Endothelial cell of umbilical vein (primary cell): ENCODE measurements around the gene HDDC2. TPM values are rescaled to one million over a fixed set of nuclear protein-coding genes. Genes with fewer than 3 reads are reported as not detected.

Experiments
- BruUV-seq: library from RNA; stranded (reverse); fragments of 400-500 nt; replicated peaks from 2 replicates; lab custom pipeline; 2021; lab: Mats Ljungman, UMichigan
- CTCF ChIA-PET: fragments of 300-600, 350-600 bp; sonication (Branson Sonifier 250); formaldehyde crosslinking; loops from one replicate; lab custom pipeline; 2021; ENCODE audit warnings: antibody characterized with exemption, inconsistent platforms; lab: Charles Lee
- POLR2A ChIA-PET: fragments of 300-600, 350-600 bp; sonication (Branson Sonifier 250); formaldehyde crosslinking; loops from one replicate; lab custom pipeline; 2021; ENCODE audit warnings: antibody characterized with exemption, inconsistent platforms; lab: Charles Lee
- DNase-seq: peaks from one replicate; pipeline ENCODE4 v3.0.0-alpha.2; 2011; ENCODE audit warnings: low read depth, low spot score
- FAIRE-seq: peaks from 2 replicates; lab custom pipeline; 2011; peaks lifted over from hg19 to GRCh38; lab: Jason Lieb, UNC
- H2AFZ ChIP-seq: 2 replicates; pipeline ENCODE4 v1.6.0; 2012; ENCODE audit warnings: low read depth, low read length, control low read depth, inconsistent platforms
- H3K27ac ChIP-seq: 2 replicates; pipeline ENCODE4 v1.5.1; 2011; ENCODE audit warnings: low read depth, mild to moderate bottlenecking, control low read depth, low read length, moderate library complexity; ENCODE audit not compliant: insufficient read depth
- H3K27me3 ChIP-seq, 2 experiments: 2 replicates each; pipeline versions ENCODE4 v1.6.0 to v1.6.1; 2011; ENCODE audit warnings: low read length in 2 of 2, mixed read lengths in 1 of 2; ENCODE audit not compliant: control insufficient read depth in 2 of 2, insufficient read depth in 2 of 2
- H3K36me3 ChIP-seq, 2 experiments: 2 replicates in 1 of 2; 3 replicates in 1 of 2; pipeline ENCODE4 v1.5.1; 2011; ENCODE audit warnings: low read length in 2 of 2, mild to moderate bottlenecking in 1 of 2, moderate library complexity in 1 of 2; ENCODE audit not compliant: control insufficient read depth in 2 of 2, insufficient read depth in 2 of 2; ENCODE audit errors: extremely low read depth in 1 of 2
- H3K4me1 ChIP-seq: 3 replicates; pipeline ENCODE4 v1.5.1; 2011; ENCODE audit warnings: mild to moderate bottlenecking, low read length; ENCODE audit not compliant: control insufficient read depth, insufficient read depth; ENCODE audit errors: extremely low read depth
- H3K4me2 ChIP-seq: 2 replicates; pipeline ENCODE4 v1.6.1; 2011; ENCODE audit warnings: low read length, control low read depth, mixed read lengths; ENCODE audit not compliant: insufficient read depth
- H3K4me3 ChIP-seq, 3 experiments: fragments of 200-600 bp in 1 of 3; sonication (generic), shearing (Covaris generic) in 1 of 3; replicated peaks in 1 of 3; 2 replicates each; pipeline ENCODE4 v1.5.1; 2011 to 2016; ENCODE audit warnings: control low read depth in 3 of 3, low read length in 3 of 3, mild to moderate bottlenecking in 2 of 3, inconsistent platforms in 1 of 3, low read depth in 1 of 3, moderate library complexity in 1 of 3; ENCODE audit not compliant: insufficient read depth in 1 of 3
- H3K79me2 ChIP-seq: 2 replicates; pipeline ENCODE4 v1.6.0; 2012; ENCODE audit warnings: low read length, inconsistent platforms; ENCODE audit not compliant: control insufficient read depth, insufficient read depth
- H3K9ac ChIP-seq: replicated peaks from 2 replicates; pipeline ENCODE3; 2011; ENCODE audit warnings: low read length, control low read depth; ENCODE audit not compliant: insufficient read depth; ENCODE audit errors: extremely low read depth
- H3K9me1 ChIP-seq: replicated peaks from 3 replicates; pipeline ENCODE4 v1.6.0; 2011; ENCODE audit warnings: mild to moderate bottlenecking, low read length; ENCODE audit not compliant: control insufficient read depth, insufficient read depth; ENCODE audit errors: extremely low read depth
- H3K9me3 ChIP-seq: replicated peaks from 2 replicates; pipeline ENCODE4 v1.5.1; 2012; ENCODE audit warnings: low read length, inconsistent platforms; ENCODE audit not compliant: control insufficient read depth, insufficient read depth
- H4K20me1 ChIP-seq: replicated peaks from 2 replicates; pipeline ENCODE3; 2011; ENCODE audit warnings: mild to moderate bottlenecking, low read length; ENCODE audit not compliant: control insufficient read depth, insufficient read depth; ENCODE audit errors: extremely low read depth
- EZH2 ChIP-seq: IDR thresholded peaks from 2 replicates; pipeline ENCODE4 v1.6.1; 2012; ENCODE audit warnings: borderline replicate concordance, low read depth, mild to moderate bottlenecking, moderate library complexity, low read length, inconsistent platforms; ENCODE audit not compliant: severe bottlenecking
- FOS ChIP-seq: IDR thresholded peaks from 2 replicates; pipeline ENCODE4 v1.6.1; 2011; ENCODE audit warnings: mild to moderate bottlenecking, low read length, moderate library complexity, borderline replicate concordance; ENCODE audit not compliant: insufficient read depth
- GATA2 ChIP-seq: IDR thresholded peaks from 2 replicates; pipeline ENCODE4 v1.7.0; 2011; ENCODE audit warnings: low read depth, mild to moderate bottlenecking, moderate library complexity, mixed read lengths, low read length; ENCODE audit not compliant: insufficient read length, insufficient read depth
- JUN ChIP-seq: IDR thresholded peaks from 2 replicates; pipeline ENCODE4 v1.6.1; 2011; ENCODE audit warnings: borderline replicate concordance, low read depth; ENCODE audit not compliant: insufficient read length, insufficient read depth
- MAX ChIP-seq: IDR thresholded peaks from 2 replicates; pipeline ENCODE4 v1.6.1; 2011; ENCODE audit not compliant: insufficient read depth, insufficient read length
- MYC ChIP-seq: IDR thresholded peaks from one replicate; pipeline ENCODE4 v1.6.1; 2011; ENCODE audit warnings: mild to moderate bottlenecking, low read depth, low read length
- POLR2A ChIP-seq: IDR thresholded peaks from 2 replicates; pipeline ENCODE4 v1.6.1; 2012; ENCODE audit warnings: low read depth, mild to moderate bottlenecking, control low read depth, low read length
- POLR2AphosphoS5 ChIP-seq: IDR thresholded peaks from 2 replicates; pipeline ENCODE4 v1.6.1; 2012; ENCODE audit warnings: low read depth, mild to moderate bottlenecking, control low read depth, low read length, moderate library complexity; ENCODE audit not compliant: insufficient read depth
- dilution Hi-C: fragments of 300-500 bp; cut with MboI; formaldehyde crosslinking; loops from one replicate; pipeline ENCODE4 v1.15.0; 2019; ENCODE audit warnings: low sequenced_read_pairs; ENCODE audit not compliant: extremely low pct_ligation_motif_present
- intact Hi-C: fragments of 100-400 bp; cut with micrococcal nuclease; formaldehyde crosslinking; loops from one replicate; pipeline ENCODE4 v1.10.0; 2022
- polyA plus RNA-seq, 4 experiments: library from polyadenylated mRNA; depleted of rRNA in 3 of 4; stranded (reverse) in 3 of 4; unstranded in 1 of 4; fragments of >200 nt; gene quantifications; 2 replicates each; pipeline versions ENCODE4 v1.2.1 to v1.2.3, GENCODE V29; 2011 to 2012; ENCODE audit warnings: missing spikeins in 1 of 4
- total RNA-seq: library from RNA; stranded (reverse); gene quantifications from 2 replicates; pipeline ENCODE4 v1.2.3, GENCODE V29; 2021
- TF ChIP-seq, protein P1 (sequence below), 2 donors: IDR thresholded peaks; 1 replicate in 1 of 2; 2 replicates in 1 of 2; pipeline ENCODE4 v1.5.1; 2011; ENCODE audit warnings: low read length in 2 of 2, mild to moderate bottlenecking in 2 of 2, moderate library complexity in 2 of 2, control low read depth in 1 of 2, inconsistent platforms in 1 of 2, low read depth in 1 of 2; ENCODE audit not compliant: insufficient read depth in 1 of 2; ENCODE audit errors: extremely low read depth in 1 of 2

The HDDC2 gene
- total and polyA plus RNA-seq, 2 donors (not counting 3 experiments of a cell fraction or from before 2014, with no cell fraction given), result 12.6 to 13.6 TPM

DNA sequence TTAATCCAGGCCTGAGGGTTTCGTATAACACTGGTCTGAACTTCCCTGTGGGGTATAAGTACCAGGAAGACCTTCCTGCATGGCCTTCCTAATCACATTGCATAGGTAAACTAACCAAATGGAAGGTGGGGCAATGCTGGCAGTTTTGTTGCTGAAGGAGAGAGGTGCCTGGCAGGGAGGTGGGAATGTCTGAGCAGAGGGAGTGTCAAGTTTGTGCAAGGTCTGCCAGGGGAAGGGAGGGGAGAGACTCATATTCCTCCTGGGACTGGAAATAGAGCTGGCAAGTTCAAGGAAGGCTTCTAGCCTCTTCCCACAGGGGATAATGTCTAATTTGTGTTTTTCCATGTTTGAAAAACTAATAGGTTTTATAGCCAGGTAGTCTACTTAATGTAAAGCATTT, 70.6 kb downstream of the HDDC2 start:
- BruUV-seq, result no TSS peak
- H3K4me1 ChIP-seq, result no peaks in the 10 kb centered on the region
- POLR2A ChIA-PET, result no interaction called here
- H3K4me2 ChIP-seq, result no peak overlapping the region
- dilution Hi-C loops (no loop called here), intact Hi-C loops (no loop called here)
- no peaks in the 10 kb centered on the region for H3K9me1 ChIP-seq
- no peak overlapping the region for H2AFZ ChIP-seq
- H3K27ac ChIP-seq, result no peak overlapping the region
- FAIRE-seq (no peak), DNase-seq (no peak)
- no peak overlapping the region for H3K9ac ChIP-seq
- H3K27me3 ChIP-seq, result no peaks in the 10 kb centered on the region
- H4K20me1 ChIP-seq, result no peaks in the 10 kb centered on the region
- H3K79me2 ChIP-seq, result no peaks in the 10 kb centered on the region
- TF ChIP-seq EZH2 (no peak), MYC (no peak), POLR2A (no peak), GATA2 (no peak), JUN (no peak)
- TF ChIP-seq, protein P1, sequence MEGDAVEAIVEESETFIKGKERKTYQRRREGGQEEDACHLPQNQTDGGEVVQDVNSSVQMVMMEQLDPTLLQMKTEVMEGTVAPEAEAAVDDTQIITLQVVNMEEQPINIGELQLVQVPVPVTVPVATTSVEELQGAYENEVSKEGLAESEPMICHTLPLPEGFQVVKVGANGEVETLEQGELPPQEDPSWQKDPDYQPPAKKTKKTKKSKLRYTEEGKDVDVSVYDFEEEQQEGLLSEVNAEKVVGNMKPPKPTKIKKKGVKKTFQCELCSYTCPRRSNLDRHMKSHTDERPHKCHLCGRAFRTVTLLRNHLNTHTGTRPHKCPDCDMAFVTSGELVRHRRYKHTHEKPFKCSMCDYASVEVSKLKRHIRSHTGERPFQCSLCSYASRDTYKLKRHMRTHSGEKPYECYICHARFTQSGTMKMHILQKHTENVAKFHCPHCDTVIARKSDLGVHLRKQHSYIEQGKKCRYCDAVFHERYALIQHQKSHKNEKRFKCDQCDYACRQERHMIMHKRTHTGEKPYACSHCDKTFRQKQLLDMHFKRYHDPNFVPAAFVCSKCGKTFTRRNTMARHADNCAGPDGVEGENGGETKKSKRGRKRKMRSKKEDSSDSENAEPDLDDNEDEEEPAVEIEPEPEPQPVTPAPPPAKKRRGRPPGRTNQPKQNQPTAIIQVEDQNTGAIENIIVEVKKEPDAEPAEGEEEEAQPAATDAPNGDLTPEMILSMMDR (IDR thresholded peaks at IDR 0.05; ENCODE audit: extremely low read depth in 1 of 2, insufficient read depth in 1 of 2, low read depth in 1 of 2, low read length in 2 of 2), result no peak
- CTCF ChIA-PET, result interaction anchor here (1.4 kb wide), 1 partner anchor 39 kb away, joined by 4 read pairs; no protein-coding TSS in a partner anchor
- no peaks in the 10 kb centered on the region for H3K9me3 ChIP-seq
- no peaks in the 10 kb centered on the region for H3K36me3 ChIP-seq
- H3K4me3 ChIP-seq, result no peak overlapping the region

- dilution Hi-C loops, result no loop called here
These were observed 71.1 kb downstream of the HDDC2 start for GRCh38 chr6:125230674-125231073.

More at GRCh38 chr6:125230674-125231073, 71.1 kb downstream of the HDDC2 start:
- H3K9me1 ChIP-seq, result no peaks in the 10 kb centered on the region
- no peak overlapping the region for H3K27ac ChIP-seq
- no peaks in the 10 kb centered on the region for H4K20me1 ChIP-seq
- H3K4me1 ChIP-seq, result no peaks in the 10 kb centered on the region
- H2AFZ ChIP-seq, result no peak overlapping the region
- no peaks in the 10 kb centered on the region for H3K79me2 ChIP-seq
- no peak for DNase-seq
- BruUV-seq, result no TSS peak
- H3K9ac ChIP-seq, result no peak overlapping the region
- no peak for FAIRE-seq
- H3K4me3 ChIP-seq, result no peak overlapping the region
- no peaks in the 10 kb centered on the region for H3K27me3 ChIP-seq
- CTCF ChIA-PET, result interaction anchor here (1.4 kb wide), 1 partner anchor 38 kb away, joined by 4 read pairs; no protein-coding TSS in a partner anchor
- H3K9me3 ChIP-seq, result no peaks in the 10 kb centered on the region
- intact Hi-C loops, result no loop called here
- H3K4me2 ChIP-seq, result no peak overlapping the region
- TF ChIP-seq MYC (no peak), MAX (no peak), FOS (no peak), POLR2AphosphoS5 (no peak), GATA2 (no peak), JUN (no peak), POLR2A (no peak), EZH2 (no peak)
- TF ChIP-seq, protein P1 (IDR thresholded peaks at IDR 0.05; ENCODE audit: extremely low read depth in 1 of 2, insufficient read depth in 1 of 2, low read depth in 1 of 2, low read length in 2 of 2), result no peak
- H3K36me3 ChIP-seq, result no peaks in the 10 kb centered on the region
- POLR2A ChIA-PET, result no interaction called here
